HEK293 (cell line): Measurements from ENCODE around the gene ZNF486.
"Not testable (repeated sequence)": the region's sequence is repeated elsewhere in the genome, so short reads cannot be mapped to it uniquely, and the experiment has no call there.

Source experiments
- CTCF ChIA-PET: fragments of 350-600 bp; formaldehyde crosslinking; extraction: SDS; loops from one replicate; lab custom pipeline; 2021; ENCODE audit warnings: antibody characterized with exemption; lab: Yijun Ruan, JAX
- POLR2A ChIA-PET: fragments of 300-600 bp; formaldehyde crosslinking; extraction: SDS; loops from one replicate; lab custom pipeline; 2020; ENCODE audit warnings: antibody characterized with exemption, inconsistent platforms; lab: Yijun Ruan, JAX
- H3K27ac ChIP-seq: fragments of 200-500 bp; sonication (Bioruptor generic); 2 replicates; pipeline ENCODE4 v1.5.1; 2014; ENCODE audit warnings: low read depth, low read length, control low read depth, inconsistent platforms; ENCODE audit errors: extremely low read depth
- H3K36me3 ChIP-seq, 2 experiments: fragments of 200-500 bp in 1 of 2; sonication (Bioruptor generic) in 1 of 2; 1 replicate in 1 of 2; 2 replicates in 1 of 2; pipeline ENCODE4 v1.5.1; 2014 to 2017; ENCODE audit warnings: inconsistent platforms in 2 of 2, low read length in 2 of 2; ENCODE audit not compliant: control insufficient read depth in 2 of 2, insufficient read depth in 1 of 2
- H3K4me1 ChIP-seq: fragments of 200-500 bp; sonication (Bioruptor generic); 2 replicates; pipeline ENCODE4 v1.5.1; 2014; ENCODE audit warnings: mild to moderate bottlenecking, low read length, inconsistent platforms; ENCODE audit not compliant: control insufficient read depth, insufficient read depth
- H3K4me3 ChIP-seq: 2 replicates; pipeline ENCODE4 v1.5.1; 2011; ENCODE audit warnings: low read depth, mild to moderate bottlenecking, control low read depth, low read length, moderate library complexity
- H3K9me3 ChIP-seq: fragments of 200-500 bp; sonication (Bioruptor generic); 2 replicates; pipeline ENCODE4 v1.5.1; 2014; ENCODE audit warnings: low read depth, low read length, inconsistent platforms; ENCODE audit not compliant: control insufficient read depth, insufficient read depth
- AEBP2 ChIP-seq: fragments of 450-650 bp; formaldehyde crosslinking; IDR thresholded peaks from 2 replicates; pipeline ENCODE4 v1.5.1; 2016; ENCODE audit warnings: missing biosample characterization, missing genetic modification characterization, borderline replicate concordance
- GLI4 ChIP-seq: fragments of 450-650 bp; formaldehyde crosslinking; IDR thresholded peaks from 2 replicates; pipeline ENCODE4 v1.5.1; 2016; ENCODE audit warnings: missing biosample characterization, missing genetic modification characterization
- HOXC10 ChIP-seq: sonication (generic); formaldehyde crosslinking; IDR thresholded peaks from 2 replicates; pipeline ENCODE4 v1.8.1; 2023; ENCODE audit warnings: mild to moderate bottlenecking, missing genetic modification reagents
- KLF16 ChIP-seq: fragments of 450-650 bp; formaldehyde crosslinking; IDR thresholded peaks from 2 replicates; pipeline ENCODE4 v1.5.1; 2017; ENCODE audit warnings: missing biosample characterization, missing genetic modification characterization
- KLF8 ChIP-seq: fragments of 450-650 bp; formaldehyde crosslinking; IDR thresholded peaks from 2 replicates; pipeline ENCODE4 v1.5.1; 2016; ENCODE audit warnings: missing biosample characterization, missing genetic modification characterization
- MEIS1 ChIP-seq: sonication (generic); formaldehyde crosslinking; IDR thresholded peaks from 2 replicates; pipeline ENCODE4 v1.8.1; 2022; ENCODE audit warnings: missing genetic modification reagents, mild to moderate bottlenecking, borderline replicate concordance
- SP7 ChIP-seq: fragments of 450-650 bp; formaldehyde crosslinking; IDR thresholded peaks from 2 replicates; pipeline ENCODE4 v1.5.1; 2016; ENCODE audit warnings: missing biosample characterization, missing genetic modification characterization
- WT1 ChIP-seq: fragments of 450-650 bp; formaldehyde crosslinking; IDR thresholded peaks from 2 replicates; pipeline ENCODE4 v1.5.1; 2016; ENCODE audit warnings: missing biosample characterization, missing genetic modification characterization
- ZBTB1 ChIP-seq: fragments of 450-650 bp; formaldehyde crosslinking; IDR thresholded peaks from 2 replicates; pipeline ENCODE4 v1.5.1; 2016; ENCODE audit warnings: missing biosample characterization, missing genetic modification characterization
- ZBTB17 ChIP-seq: fragments of 450-650 bp; formaldehyde crosslinking; IDR thresholded peaks from 2 replicates; pipeline ENCODE4 v1.5.1; 2016; ENCODE audit warnings: missing biosample characterization, missing genetic modification characterization
- ZNF148 ChIP-seq: fragments of 450-650 bp; formaldehyde crosslinking; IDR thresholded peaks from 2 replicates; pipeline ENCODE4 v1.5.0; 2017; ENCODE audit warnings: missing biosample characterization, missing genetic modification characterization, borderline replicate concordance
- ZNF184 ChIP-seq: fragments of 450-650 bp; IDR thresholded peaks from 2 replicates; pipeline ENCODE4 v1.5.1; 2018; ENCODE audit warnings: missing biosample characterization, mild to moderate bottlenecking, missing genetic modification characterization
- ZNF214 ChIP-seq: fragments of 450-650 bp; formaldehyde crosslinking; IDR thresholded peaks from 2 replicates; pipeline ENCODE4 v1.5.1; 2017; ENCODE audit warnings: missing biosample characterization, mild to moderate bottlenecking, missing genetic modification characterization, borderline replicate concordance
- ZNF221 ChIP-seq: fragments of 450-650 bp; formaldehyde crosslinking; IDR thresholded peaks from 2 replicates; pipeline ENCODE4 v1.5.1; 2017; ENCODE audit warnings: missing biosample characterization, missing genetic modification characterization, borderline replicate concordance
- ZNF223 ChIP-seq: fragments of 450-650 bp; formaldehyde crosslinking; IDR thresholded peaks from 2 replicates; pipeline ENCODE4 v1.5.1; 2016; ENCODE audit warnings: missing biosample characterization, missing genetic modification characterization
- ZNF335 ChIP-seq: fragments of 450-650 bp; formaldehyde crosslinking; conservative IDR thresholded peaks from 2 replicates; pipeline ENCODE4 v1.5.1; 2016; ENCODE audit warnings: missing biosample characterization, missing genetic modification characterization
- ZNF341 ChIP-seq: fragments of 450-650 bp; formaldehyde crosslinking; IDR thresholded peaks from 2 replicates; pipeline ENCODE4; 2016; ENCODE audit warnings: low read depth, missing biosample characterization, missing genetic modification characterization
- ZNF391 ChIP-seq: fragments of 450-650 bp; formaldehyde crosslinking; IDR thresholded peaks from 2 replicates; pipeline ENCODE4 v1.5.1; 2016; ENCODE audit warnings: low read depth, missing biosample characterization, missing genetic modification characterization, borderline replicate concordance
- ZNF423 ChIP-seq: fragments of 450-650 bp; formaldehyde crosslinking; IDR thresholded peaks from 2 replicates; pipeline ENCODE4 v1.5.1; 2016; ENCODE audit warnings: missing biosample characterization, missing genetic modification characterization
- ZNF426 ChIP-seq: fragments of 450-650 bp; formaldehyde crosslinking; IDR thresholded peaks from 2 replicates; pipeline ENCODE4 v1.5.1; 2017; ENCODE audit warnings: missing biosample characterization, missing genetic modification characterization, mild to moderate bottlenecking, inconsistent platforms, moderate library complexity
- ZNF48 ChIP-seq: fragments of 450-650 bp; formaldehyde crosslinking; IDR thresholded peaks from 2 replicates; pipeline ENCODE4 v1.5.1; 2016; ENCODE audit warnings: missing biosample characterization, missing genetic modification characterization
- ZNF580 ChIP-seq: fragments of 450-650 bp; formaldehyde crosslinking; IDR thresholded peaks from 2 replicates; pipeline ENCODE4 v1.5.1; 2016; ENCODE audit warnings: missing biosample characterization, missing genetic modification characterization
- ZNF654 ChIP-seq: fragments of 450-650 bp; formaldehyde crosslinking; IDR thresholded peaks from 2 replicates; pipeline ENCODE4 v1.5.1; 2016; ENCODE audit warnings: low read depth, missing biosample characterization, missing genetic modification characterization
- ZNF791 ChIP-seq: fragments of 450-650 bp; formaldehyde crosslinking; IDR thresholded peaks from 2 replicates; pipeline ENCODE4 v1.5.1; 2016; ENCODE audit warnings: missing biosample characterization, missing genetic modification characterization
- ZSCAN16 ChIP-seq: fragments of 450-650 bp; formaldehyde crosslinking; IDR thresholded peaks from 2 replicates; pipeline ENCODE4 v1.5.1; 2016; ENCODE audit warnings: missing biosample characterization, missing genetic modification characterization

Gene ZNF486

GRCh38 chr19:20171285-20171684, 4.3 kb downstream of the ZNF486 start:
- H3K9me3 ChIP-seq = no peaks in the 10 kb centered on the region
- POLR2A ChIA-PET = interaction anchor here (0.7 kb wide), 1 partner anchor 18 kb away, joined by 3 read pairs; no protein-coding TSS in a partner anchor
- H3K36me3 ChIP-seq = no peaks in the 10 kb centered on the region
- H3K4me3 ChIP-seq = no peak overlapping the region
- CTCF ChIA-PET = no interaction called here
- TF ChIP-seq AEBP2 (tag by site-specific recombination) (no peak), GLI4 (no peak), ZNF48 (tag by site-specific recombination) (no peak), ZNF654 (tag by site-specific recombination) (no peak), ZNF335 (no peak), ZSCAN16 (tag by site-specific recombination) (no peak), ZNF391 (tag by site-specific recombination) (no peak), ZNF184 (tag by site-specific recombination) (no peak), KLF16 (tag by site-specific recombination) (no peak), HOXC10 (CRISPR knock-in tag) (no peak), ZNF223 (tag by site-specific recombination) (no peak), ZNF580 (no peak)
- H3K4me1 ChIP-seq = no peaks in the 10 kb centered on the region
- no peak overlapping the region for H3K27ac ChIP-seq

GRCh38 chr19:20175848-20176247, 8.8 kb downstream of the ZNF486 start:
- H3K9me3 ChIP-seq, H3K36me3 ChIP-seq: not testable (repeated sequence)

GRCh38 chr19:20179956-20180355, 12.9 kb downstream of the ZNF486 start:
- H3K4me3 ChIP-seq, CTCF ChIA-PET, H3K36me3 ChIP-seq, H3K4me1 ChIP-seq, H3K9me3 ChIP-seq, H3K27ac ChIP-seq, POLR2A ChIA-PET: not testable (repeated sequence)

More at GRCh38 chr19:20175848-20176247, 8.8 kb downstream of the ZNF486 start:
- POLR2A ChIA-PET, H3K4me1 ChIP-seq, H3K27ac ChIP-seq, CTCF ChIA-PET, H3K4me3 ChIP-seq: not testable (repeated sequence)

GRCh38 chr19:20182222-20182785, 15.3 kb downstream of the ZNF486 start:
- ChIA-PET CTCF (no interaction called here), POLR2A (interaction anchor here (0.9 kb wide), 1 partner anchor 15 kb away, joined by 3 read pairs; the partner anchor contains the start of gene ZNF486)
- Histone ChIP-seq H3K36me3 (no peaks in the 10 kb centered on the region), H3K4me1 (no peaks in the 10 kb centered on the region), H3K27ac (no peak overlapping the region), H3K9me3 (no peaks in the 10 kb centered on the region), H3K4me3 (no peak overlapping the region)
- TF ChIP-seq ZNF221 (tag by site-specific recombination) = no peak
- no peak for TF ChIP-seq ZNF184 (tag by site-specific recombination)
- TF ChIP-seq ZNF214 (tag by site-specific recombination) = no peak
- no peak for TF ChIP-seq SP7 (tag by site-specific recombination)
- no peak for TF ChIP-seq ZNF426 (tag by site-specific recombination)
- TF ChIP-seq ZBTB17 (tag by site-specific recombination) = no peak
- no peak for TF ChIP-seq ZNF791 (tag by site-specific recombination)
- no peak for TF ChIP-seq ZBTB1 (tag by site-specific recombination)
- no peak for TF ChIP-seq KLF8
- TF ChIP-seq MEIS1 (CRISPR knock-in tag) = no peak
- no peak for TF ChIP-seq WT1
- TF ChIP-seq ZNF148 (tag by site-specific recombination) = no peak
- no peak for TF ChIP-seq ZNF423
- no peak for TF ChIP-seq ZNF341
